Left lung (tissue), 10 donors: ENCODE results near the gene CARHSP1. TPM values are rescaled to one million over a fixed set of nuclear protein-coding genes. Genes with fewer than 3 reads are reported as not detected.
"Not testable (repeated sequence)": the region's sequence is repeated elsewhere in the genome, so short reads cannot be mapped to it uniquely, and the experiment has no call there.

ENCODE experiments used
- ATAC-seq: fragments of 200-7000 bp; cut with Tn5 transposase; one replicate; pipeline ENCODE4 v1.9.1; 2020; ENCODE audit warnings: moderate library complexity
- DNase-seq, 4 donors: peaks; one replicate each; pipeline ENCODE4 v3.0.0-alpha.2; 2013 to 2020
- H3K27ac ChIP-seq, 2 donors: fragments of 200-600 bp; sonication (generic) in 1 of 2; one replicate each; pipeline versions ENCODE4 v1.5.0 to v1.8.0; 2020 to 2021
- H3K27me3 ChIP-seq, 2 donors: fragments of 200-600 bp; sonication (generic) in 1 of 2; one replicate each; pipeline versions ENCODE4 v1.5.0 to v1.8.0; 2020 to 2021
- H3K36me3 ChIP-seq, 2 donors: fragments of 200-600 bp; sonication (generic) in 1 of 2; one replicate each; pipeline versions ENCODE4 v1.5.0 to v1.8.0; 2020 to 2021
- H3K4me1 ChIP-seq, 2 donors: fragments of 200-600 bp; one replicate each; pipeline ENCODE4 v1.8.0; 2021
- H3K4me3 ChIP-seq, 2 donors: fragments of 200-600 bp; sonication (generic) in 1 of 2; one replicate each; pipeline versions ENCODE4 v1.5.0 to v1.8.0; 2020 to 2021; ENCODE audit warnings: mild to moderate bottlenecking in 1 of 2
- H3K9me3 ChIP-seq, 2 donors: fragments of 200-600 bp; sonication (generic) in 1 of 2; one replicate each; pipeline versions ENCODE4 v1.5.0 to v1.8.0; 2020 to 2021
- intact Hi-C, 2 donors: fragments of 100-400 bp; cut with DNase I; formaldehyde crosslinking; loops; one replicate each; pipeline versions ENCODE4 v1.11.2 to v1.14.2; 2022
- polyA plus RNA-seq, 6 donors: library from polyadenylated mRNA; unstranded; fragments of 120-200 nt; gene quantifications; one replicate each; pipeline ENCODE4 v1.2.1, GENCODE V29; 2013; ENCODE audit not compliant: insufficient read length in 6 of 6
- total RNA-seq, 2 donors: library from RNA; stranded (reverse); fragmentation: NEBNext Ultra II Directional; extraction: Animal tissue kit (Norgen Biotek cat#: 25700); gene quantifications; one replicate each; pipeline ENCODE4 v1.2.1, GENCODE V29; 2021
- TF ChIP-seq, protein P1 (sequence below), 2 donors: fragments of 200-600 bp; sonication (generic) in 1 of 2; IDR thresholded peaks; one replicate each; pipeline versions ENCODE4 v1.5.0 to v1.8.0; 2021; ENCODE audit warnings: antibody characterized with exemption in 2 of 2
- donor health status: DM: no; HTN: yes; CAD: no.
- donor health status: DM: no; HTN: no; CAD: no.

CARHSP1 gene
- total and polyA plus RNA-seq, 8 donors = 74.0 to 114 (median 93.7) TPM

DNA sequence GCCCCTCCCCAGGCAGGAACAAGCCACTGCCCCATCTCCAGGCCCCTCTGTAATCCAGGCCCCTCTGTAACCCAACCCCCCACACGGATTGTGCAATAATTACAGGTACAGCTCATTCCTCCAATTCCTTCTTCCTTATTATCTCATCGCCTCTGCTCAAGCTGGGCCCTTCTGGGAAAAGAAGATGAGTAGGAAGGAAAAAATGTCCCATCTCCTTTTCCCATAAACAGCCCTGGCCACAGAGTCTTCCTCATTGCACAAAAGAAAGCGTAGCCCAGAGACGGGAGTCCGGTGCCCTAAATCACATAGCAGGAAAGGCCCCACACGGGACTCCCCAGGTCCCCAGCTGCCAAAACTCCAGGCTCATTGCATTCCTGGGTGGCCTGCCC lies 9.7 kb upstream of the CARHSP1 start:
- Histone ChIP-seq H3K4me3 (no peak overlapping the region), H3K27ac (no peak overlapping the region), H3K9me3 (no peaks in the 10 kb centered on the region), H3K27me3 (peaks cover 0 to 16% of the 10 kb centered on the region in 2 donors), H3K4me1 (peaks cover 0 to 8% of the 10 kb centered on the region in 2 donors), H3K36me3 (no peaks in the 10 kb centered on the region)
- intact Hi-C loops = loop anchor here (5.0 to 10.0 kb wide), 2 partner anchors 214 to 311 kb away; no protein-coding TSS in a partner anchor
- ATAC-seq (peak; percentile 33), DNase-seq (peak in 1 of 4 donors; percentile 24)
- TF ChIP-seq, protein P1, sequence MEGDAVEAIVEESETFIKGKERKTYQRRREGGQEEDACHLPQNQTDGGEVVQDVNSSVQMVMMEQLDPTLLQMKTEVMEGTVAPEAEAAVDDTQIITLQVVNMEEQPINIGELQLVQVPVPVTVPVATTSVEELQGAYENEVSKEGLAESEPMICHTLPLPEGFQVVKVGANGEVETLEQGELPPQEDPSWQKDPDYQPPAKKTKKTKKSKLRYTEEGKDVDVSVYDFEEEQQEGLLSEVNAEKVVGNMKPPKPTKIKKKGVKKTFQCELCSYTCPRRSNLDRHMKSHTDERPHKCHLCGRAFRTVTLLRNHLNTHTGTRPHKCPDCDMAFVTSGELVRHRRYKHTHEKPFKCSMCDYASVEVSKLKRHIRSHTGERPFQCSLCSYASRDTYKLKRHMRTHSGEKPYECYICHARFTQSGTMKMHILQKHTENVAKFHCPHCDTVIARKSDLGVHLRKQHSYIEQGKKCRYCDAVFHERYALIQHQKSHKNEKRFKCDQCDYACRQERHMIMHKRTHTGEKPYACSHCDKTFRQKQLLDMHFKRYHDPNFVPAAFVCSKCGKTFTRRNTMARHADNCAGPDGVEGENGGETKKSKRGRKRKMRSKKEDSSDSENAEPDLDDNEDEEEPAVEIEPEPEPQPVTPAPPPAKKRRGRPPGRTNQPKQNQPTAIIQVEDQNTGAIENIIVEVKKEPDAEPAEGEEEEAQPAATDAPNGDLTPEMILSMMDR (IDR thresholded peaks at IDR 0.05) = no peak

DNA sequence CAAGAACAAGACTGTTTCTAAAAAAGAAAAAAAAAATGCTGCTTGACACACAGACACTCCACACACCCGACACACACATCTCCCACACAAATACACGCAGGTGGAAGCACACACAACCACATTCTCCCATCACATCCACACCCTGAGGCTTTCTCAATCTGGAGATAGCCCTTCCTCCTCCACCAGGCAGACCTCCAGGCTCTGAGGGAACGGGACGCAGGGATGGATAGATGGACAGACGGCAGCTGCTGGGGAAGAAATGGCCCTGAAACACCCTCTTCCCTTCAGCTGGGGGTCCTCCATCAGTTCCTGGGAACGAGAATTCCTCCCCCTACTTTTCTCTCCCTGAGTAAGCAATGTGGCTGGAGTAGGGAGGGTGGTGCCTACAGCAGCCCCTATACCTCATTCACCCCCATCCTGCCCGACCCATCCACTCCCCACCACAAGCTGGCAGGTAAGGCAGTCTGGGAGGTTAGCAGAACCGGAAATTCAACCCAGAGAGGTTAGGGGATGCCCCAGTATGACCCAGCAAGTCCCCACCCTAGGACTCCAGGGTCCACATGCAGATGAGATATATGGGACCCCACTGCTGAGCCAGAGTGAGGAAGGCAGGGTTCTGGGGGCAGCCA lies 9.2 kb upstream of the CARHSP1 start:
- TF ChIP-seq, protein P1 (IDR thresholded peaks at IDR 0.05) = no peak
- no peak for ATAC-seq
- H3K27me3 ChIP-seq = peaks cover 0 to 14% of the 10 kb centered on the region in 2 donors
- H3K27ac ChIP-seq = no peak overlapping the region
- DNase-seq = peak in 1 of 4 donors; percentile 9
- H3K4me3 ChIP-seq = no peak overlapping the region
- no peaks in the 10 kb centered on the region for H3K36me3 ChIP-seq
- intact Hi-C loops = loop anchor here (5.0 to 10.0 kb wide), 2 partner anchors 213 to 311 kb away; no protein-coding TSS in a partner anchor
- H3K4me1 ChIP-seq = peaks cover 0 to 8% of the 10 kb centered on the region in 2 donors
- H3K9me3 ChIP-seq = no peaks in the 10 kb centered on the region

DNA sequence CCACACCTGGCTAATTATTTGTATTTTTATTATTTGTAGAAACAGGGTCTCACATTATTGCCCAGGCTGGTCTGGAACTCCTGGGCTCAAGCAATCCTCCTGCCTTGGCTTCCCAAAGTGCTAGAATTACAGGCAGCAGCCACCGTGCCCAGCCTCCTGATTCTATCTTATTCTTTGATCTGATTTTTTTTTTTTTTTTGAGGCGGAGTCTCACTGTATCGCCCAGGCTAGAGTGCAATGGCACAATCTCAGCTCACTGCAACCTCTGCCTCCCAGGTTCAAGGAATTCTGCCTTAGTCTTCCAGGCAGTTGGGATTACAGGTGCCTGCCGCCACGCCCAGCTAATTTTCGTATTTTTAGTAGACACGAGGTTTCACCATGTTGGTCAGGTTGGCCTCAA lies 6.5 kb upstream of the CARHSP1 start:
- H3K36me3 ChIP-seq, DNase-seq, H3K9me3 ChIP-seq, H3K4me3 ChIP-seq, H3K27ac ChIP-seq, ATAC-seq, H3K27me3 ChIP-seq: not testable (repeated sequence)
- H3K4me1 ChIP-seq = peaks cover 0 to 18% of the 10 kb centered on the region in 2 donors
- intact Hi-C loops = loop anchor here (5.0 to 10.0 kb wide), 2 partner anchors 211 to 308 kb away; no protein-coding TSS in a partner anchor

DNA sequence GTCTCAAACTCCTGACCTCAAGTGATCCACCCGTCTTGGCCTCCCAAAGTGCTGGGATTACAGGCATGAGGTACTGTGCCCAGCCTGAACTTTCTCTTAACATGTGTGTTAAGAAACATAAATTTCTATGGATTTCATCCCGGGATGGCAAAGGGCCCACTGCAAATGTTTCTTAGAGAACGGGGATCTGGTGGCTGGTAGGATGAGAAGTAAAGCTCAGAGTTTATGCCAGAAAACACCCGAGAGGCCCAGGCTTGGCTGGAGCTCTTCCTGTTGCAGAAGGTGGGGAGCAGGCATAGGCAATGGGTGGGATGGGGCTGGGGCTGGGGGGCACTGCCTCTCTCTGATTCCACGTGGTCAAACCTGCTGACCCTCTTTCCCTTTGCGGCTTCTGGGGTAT lies 5.6 kb upstream of the CARHSP1 start:
- TF ChIP-seq, protein P1 (IDR thresholded peaks at IDR 0.05) = no peak
- Histone ChIP-seq H3K27me3 (no peaks in the 10 kb centered on the region), H3K36me3 (no peaks in the 10 kb centered on the region), H3K27ac (no peak overlapping the region), H3K4me3 (no peak overlapping the region), H3K9me3 (no peaks in the 10 kb centered on the region), H3K4me1 (peaks cover 0 to 23% of the 10 kb centered on the region in 2 donors)
- DNase-seq (peak in 2 of 4 donors; percentile 4 to 38), ATAC-seq (no peak)
- intact Hi-C loops = loop anchor here (10.0 kb wide), 1 partner anchor 210 kb away; no protein-coding TSS in a partner anchor

DNA sequence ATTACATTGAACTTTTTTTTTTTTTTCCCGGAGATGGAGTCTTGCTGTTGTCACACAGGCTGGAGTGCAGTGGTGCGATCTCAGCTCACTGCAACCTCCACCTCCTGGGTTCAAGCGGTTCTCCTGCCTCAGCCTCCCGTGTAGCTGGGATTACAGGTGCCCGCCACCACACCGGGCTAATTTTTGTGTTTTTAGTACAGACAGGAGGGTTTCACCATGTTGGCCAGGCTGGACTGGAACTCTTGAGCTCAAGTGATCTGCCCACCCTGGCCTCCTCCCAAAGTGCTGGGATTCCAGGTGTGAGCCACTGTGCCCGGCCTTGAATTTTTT lies 5.0 kb upstream of the CARHSP1 start:
- H3K4me3 ChIP-seq, H3K27me3 ChIP-seq, ATAC-seq, H3K9me3 ChIP-seq, H3K27ac ChIP-seq, H3K36me3 ChIP-seq, DNase-seq: not testable (repeated sequence)
- intact Hi-C loops = loop anchor here (10.0 kb wide), 1 partner anchor 209 kb away; no protein-coding TSS in a partner anchor
- peaks cover 0 to 27% of the 10 kb centered on the region in 2 donors for H3K4me1 ChIP-seq

DNA sequence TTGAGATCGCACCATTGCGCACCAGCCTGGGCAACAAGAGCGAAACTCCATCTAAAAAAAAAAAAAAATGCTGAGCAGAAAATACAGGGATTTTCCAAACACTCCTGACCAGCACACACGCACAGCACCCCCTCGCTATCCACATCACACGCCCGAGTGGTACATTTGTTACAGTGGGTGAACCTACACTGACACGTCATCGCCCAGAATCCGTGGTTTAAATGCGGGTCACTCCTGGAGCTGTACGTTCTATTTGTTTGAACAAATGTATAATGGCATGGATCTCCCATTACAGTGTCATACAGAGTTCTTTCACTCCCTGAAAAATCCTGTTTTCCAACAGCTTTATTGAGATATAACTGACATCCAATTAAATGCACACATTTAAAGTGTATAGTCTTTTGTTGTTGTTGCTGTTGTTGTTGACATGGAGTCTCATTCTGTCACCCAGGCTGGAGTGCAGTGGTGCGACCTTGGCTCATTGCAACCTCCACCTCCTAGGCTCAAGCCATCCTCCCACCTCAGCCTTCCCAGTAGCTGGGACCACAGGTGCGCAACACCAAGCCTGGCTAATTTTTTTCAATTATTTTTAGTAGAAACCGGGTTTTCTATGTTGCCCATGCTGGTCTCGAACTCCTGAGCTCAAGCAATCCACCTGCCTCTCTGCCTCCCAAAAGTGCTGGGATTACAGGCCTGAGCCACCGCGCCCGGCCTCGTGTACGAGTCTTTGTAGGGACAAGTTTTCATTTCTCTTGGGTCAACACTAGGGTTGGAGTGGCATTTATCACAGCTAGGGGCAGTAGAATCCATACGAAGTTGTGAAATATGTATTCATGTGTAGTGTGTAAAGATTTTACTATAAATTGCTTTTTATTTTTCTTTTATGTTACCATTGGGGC lies 4.4 kb upstream of the CARHSP1 start:
- no peaks in the 10 kb centered on the region for H3K27me3 ChIP-seq
- no peak for ATAC-seq
- no peak overlapping the region for H3K27ac ChIP-seq
- H3K36me3 ChIP-seq = no peaks in the 10 kb centered on the region
- peaks cover 0 to 24% of the 10 kb centered on the region in 2 donors for H3K4me1 ChIP-seq
- H3K9me3 ChIP-seq = no peaks in the 10 kb centered on the region
- no peak for DNase-seq
- intact Hi-C loops = loop anchor here (10.0 kb wide), 1 partner anchor 208 kb away; no protein-coding TSS in a partner anchor
- TF ChIP-seq, protein P1 (IDR thresholded peaks at IDR 0.05) = no peak
- no peak overlapping the region for H3K4me3 ChIP-seq
